Ascending aorta (tissue), 2 donors: ENCODE results near the gene ESR2. TPM values are rescaled to one million over a fixed set of nuclear protein-coding genes. Genes with fewer than 3 reads are reported as not detected.
"Not testable (repeated sequence)": the region's sequence is repeated elsewhere in the genome, so short reads cannot be mapped to it uniquely, and the experiment has no call there.

ENCODE experiments used
- DNase-seq, 2 donors: peaks; one replicate each; pipeline ENCODE4 v3.0.0-alpha.2; 2019; ENCODE audit warnings: low spot score in 2 of 2
- H3K27ac ChIP-seq, 2 donors: fragments of 200-600 bp; sonication (generic); one replicate each; pipeline ENCODE4 v1.5.1; 2016 to 2017; ENCODE audit warnings: mild to moderate bottlenecking in 1 of 2
- H3K27me3 ChIP-seq: fragments of 200-600 bp; sonication (generic); one replicate; pipeline ENCODE4 v1.5.1; 2017
- H3K36me3 ChIP-seq, 2 donors: fragments of 200-600 bp; sonication (generic); one replicate each; pipeline ENCODE4 v1.5.1; 2016
- H3K4me1 ChIP-seq, 2 donors: fragments of 200-600 bp; sonication (generic); one replicate each; pipeline ENCODE4 v1.5.1; 2016 to 2017; ENCODE audit warnings: mild to moderate bottlenecking in 1 of 2
- H3K4me3 ChIP-seq, 2 donors: fragments of 200-600 bp; sonication (generic); one replicate each; pipeline ENCODE4 v1.5.1; 2016 to 2017; ENCODE audit warnings: mild to moderate bottlenecking in 1 of 2
- H3K9me3 ChIP-seq, 2 donors: fragments of 200-600 bp; sonication (generic); one replicate each; pipeline ENCODE4 v1.5.1; 2016
- intact Hi-C: fragments of 100-400 bp; cut with DNase I; formaldehyde crosslinking; loops from one replicate; pipeline ENCODE4 v1.15.1; 2023
- total RNA-seq: library from RNA; depleted of rRNA; stranded (reverse); fragments of >200 nt; gene quantifications from one replicate; pipeline ENCODE4 v1.1.0, GENCODE V29; 2016
- TF ChIP-seq, protein P1 (sequence below), 3 experiments: fragments of 200-600 bp in 2 of 3; fragments of 450-650 bp in 1 of 3; sonication (generic) in 2 of 3; IDR thresholded peaks; one replicate each; pipeline ENCODE4 v1.5.1; 2016 to 2019; ENCODE audit warnings: antibody characterized with exemption in 3 of 3, mild to moderate bottlenecking in 1 of 3, moderate library complexity in 1 of 3

Gene ESR2
- total RNA-seq, 1 donor from 2014 or later, result not detected

DNA sequence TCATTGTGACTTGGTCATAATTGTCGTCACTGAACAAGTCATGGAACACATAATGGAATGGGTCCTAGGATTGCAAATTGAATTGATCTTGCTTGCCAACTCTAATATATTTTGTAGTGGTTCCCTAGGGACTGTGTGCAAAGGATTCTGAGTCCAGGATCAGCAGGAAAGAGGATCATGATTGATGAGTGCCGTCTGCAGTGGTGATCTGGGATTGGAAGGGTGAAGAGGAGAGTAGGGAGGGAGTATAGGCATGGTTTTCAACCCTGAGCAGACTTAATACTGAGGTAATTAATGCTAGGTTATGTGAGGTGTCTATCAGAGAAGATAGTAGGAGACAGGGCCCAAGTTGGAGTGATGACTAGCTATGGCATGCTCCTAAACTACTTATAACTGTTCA lies 168.9 kb downstream of the ESR2 start:
- DNase-seq, result no peak
- Histone ChIP-seq H3K27me3 (no peaks in the 10 kb centered on the region), H3K4me1 (no peaks in the 10 kb centered on the region), H3K9me3 (no peaks in the 10 kb centered on the region), H3K27ac (no peak overlapping the region), H3K4me3 (no peak overlapping the region), H3K36me3 (peaks cover 65 to 84% of the 10 kb centered on the region in 2 donors)
- TF ChIP-seq, protein P1, sequence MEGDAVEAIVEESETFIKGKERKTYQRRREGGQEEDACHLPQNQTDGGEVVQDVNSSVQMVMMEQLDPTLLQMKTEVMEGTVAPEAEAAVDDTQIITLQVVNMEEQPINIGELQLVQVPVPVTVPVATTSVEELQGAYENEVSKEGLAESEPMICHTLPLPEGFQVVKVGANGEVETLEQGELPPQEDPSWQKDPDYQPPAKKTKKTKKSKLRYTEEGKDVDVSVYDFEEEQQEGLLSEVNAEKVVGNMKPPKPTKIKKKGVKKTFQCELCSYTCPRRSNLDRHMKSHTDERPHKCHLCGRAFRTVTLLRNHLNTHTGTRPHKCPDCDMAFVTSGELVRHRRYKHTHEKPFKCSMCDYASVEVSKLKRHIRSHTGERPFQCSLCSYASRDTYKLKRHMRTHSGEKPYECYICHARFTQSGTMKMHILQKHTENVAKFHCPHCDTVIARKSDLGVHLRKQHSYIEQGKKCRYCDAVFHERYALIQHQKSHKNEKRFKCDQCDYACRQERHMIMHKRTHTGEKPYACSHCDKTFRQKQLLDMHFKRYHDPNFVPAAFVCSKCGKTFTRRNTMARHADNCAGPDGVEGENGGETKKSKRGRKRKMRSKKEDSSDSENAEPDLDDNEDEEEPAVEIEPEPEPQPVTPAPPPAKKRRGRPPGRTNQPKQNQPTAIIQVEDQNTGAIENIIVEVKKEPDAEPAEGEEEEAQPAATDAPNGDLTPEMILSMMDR (IDR thresholded peaks at IDR 0.05), result no peak
- intact Hi-C loops, result no loop called here

DNA sequence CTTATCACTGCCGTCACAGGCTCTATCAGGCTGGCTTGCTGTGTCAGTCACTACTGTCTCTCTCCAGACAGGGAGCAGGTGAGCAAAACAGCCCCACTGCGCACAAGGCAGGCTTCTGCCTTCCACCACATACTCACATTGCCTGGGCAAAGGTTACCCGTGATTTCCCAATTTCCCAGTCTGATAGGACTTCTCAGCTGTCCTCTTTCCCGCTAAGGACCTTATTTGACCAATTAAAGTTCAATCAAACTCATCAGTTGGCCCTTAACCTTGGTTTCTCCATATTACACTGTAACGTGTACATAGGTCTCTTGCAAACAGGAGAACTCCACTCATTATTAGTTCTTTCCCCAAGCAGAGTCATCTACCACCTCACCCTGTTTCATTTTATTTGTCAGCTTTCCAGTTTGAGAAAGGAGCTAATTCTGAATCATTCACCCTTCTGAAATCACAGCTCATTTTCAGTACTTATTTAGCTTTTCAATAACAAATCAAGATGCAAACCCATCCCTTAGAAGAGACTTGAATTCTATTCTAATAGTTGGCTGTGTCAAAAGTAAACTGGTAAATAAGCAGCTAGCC lies 170.8 kb downstream of the ESR2 start:
- DNase-seq, result no peak
- H3K4me3 ChIP-seq, result no peak overlapping the region
- TF ChIP-seq, protein P1 (IDR thresholded peaks at IDR 0.05), result no peak
- no peaks in the 10 kb centered on the region for H3K27me3 ChIP-seq
- intact Hi-C loops, result no loop called here
- H3K4me1 ChIP-seq, result peaks cover 0 to 12% of the 10 kb centered on the region in 2 donors
- H3K36me3 ChIP-seq, result peaks cover 46 to 65% of the 10 kb centered on the region in 2 donors
- no peak overlapping the region for H3K27ac ChIP-seq
- no peaks in the 10 kb centered on the region for H3K9me3 ChIP-seq

DNA sequence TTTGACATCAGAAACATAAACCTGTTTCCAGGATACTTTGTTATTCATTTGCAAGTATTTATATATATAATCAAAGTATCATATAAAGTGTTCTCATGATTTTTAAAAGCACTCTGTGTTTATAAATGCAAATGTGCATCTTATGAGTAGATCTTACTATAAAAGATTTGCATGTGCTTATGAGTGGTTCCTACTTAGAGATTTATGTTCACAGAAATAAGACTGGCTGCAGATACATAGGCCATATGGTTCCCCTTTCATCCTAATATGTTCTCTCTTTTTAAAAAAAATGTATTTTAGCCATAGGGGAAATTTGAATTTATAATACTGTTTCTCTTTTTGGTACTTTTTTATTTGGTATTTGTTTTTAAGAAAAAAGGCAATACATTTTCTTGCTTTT lies 174.2 kb downstream of the ESR2 start:
- peak overlapping the region; percentile 90 to 96 for H3K27ac ChIP-seq
- no peak overlapping the region for H3K4me3 ChIP-seq
- H3K9me3 ChIP-seq, result no peaks in the 10 kb centered on the region
- TF ChIP-seq, protein P1 (IDR thresholded peaks at IDR 0.05), result no peak
- no peak for DNase-seq
- intact Hi-C loops, result loop anchor here (10.0 kb wide), 1 partner anchor 225 kb away; no protein-coding TSS in a partner anchor
- H3K4me1 ChIP-seq, result peaks cover 7 to 33% of the 10 kb centered on the region in 2 donors
- H3K27me3 ChIP-seq, result no peaks in the 10 kb centered on the region
- H3K36me3 ChIP-seq, result peaks cover 25 to 33% of the 10 kb centered on the region in 2 donors

GRCh38 chr14:64119500-64119899 lies 174.7 kb downstream of the ESR2 start:
- Histone ChIP-seq H3K9me3 (no peaks in the 10 kb centered on the region), H3K27ac (peak overlapping the region; percentile 90 to 96), H3K4me1 (peaks cover 7 to 36% of the 10 kb centered on the region in 2 donors), H3K4me3 (no peak overlapping the region), H3K27me3 (no peaks in the 10 kb centered on the region), H3K36me3 (peaks cover 20 to 28% of the 10 kb centered on the region in 2 donors)
- TF ChIP-seq, protein P1 (IDR thresholded peaks at IDR 0.05), result no peak
- DNase-seq, result no peak
- intact Hi-C loops, result loop anchor here (10.0 kb wide), 1 partner anchor 225 kb away; no protein-coding TSS in a partner anchor

- H3K4me3 ChIP-seq, result peak overlapping the region in 1 of 2 donors; percentile 1
- H3K27me3 ChIP-seq, result no peaks in the 10 kb centered on the region
- H3K36me3 ChIP-seq, result peaks cover 17 to 23% of the 10 kb centered on the region in 2 donors
- H3K4me1 ChIP-seq, result peaks cover 7 to 39% of the 10 kb centered on the region in 2 donors
- peak overlapping the region; percentile 90 to 96 for H3K27ac ChIP-seq
- no peaks in the 10 kb centered on the region for H3K9me3 ChIP-seq
- DNase-seq, result no peak
- TF ChIP-seq, protein P1 (IDR thresholded peaks at IDR 0.05), result no peak
- intact Hi-C loops, result loop anchor here (1.0 to 10.0 kb wide), 3 partner anchors 36 to 224 kb away; no protein-coding TSS in a partner anchor
Measured at GRCh38 chr14:64118892-64119291, 175.3 kb downstream of the ESR2 start.

DNA sequence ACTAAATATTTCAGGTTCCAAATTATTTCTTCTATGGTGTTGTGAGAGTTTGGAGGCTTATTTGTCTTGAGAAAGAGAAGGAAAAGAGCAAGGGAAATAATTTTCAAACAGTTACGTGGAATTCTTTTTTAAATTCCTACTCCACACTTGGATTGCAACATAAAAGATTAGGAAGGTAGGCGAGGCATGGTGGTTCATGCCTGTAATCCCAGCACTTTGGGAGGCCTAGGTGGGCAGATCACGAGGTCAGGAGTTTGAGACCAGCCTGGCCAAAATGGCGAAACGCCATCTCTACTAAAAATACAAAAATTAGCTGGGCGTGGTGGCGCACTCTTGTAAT lies 175.8 kb downstream of the ESR2 start:
- intact Hi-C loops, result loop anchor here (1.0 to 10.0 kb wide), 3 partner anchors 35 to 224 kb away; no protein-coding TSS in a partner anchor
- peak overlapping the region; percentile 90 to 96 for H3K27ac ChIP-seq
- peaks cover 7 to 42% of the 10 kb centered on the region in 2 donors for H3K4me1 ChIP-seq
- H3K9me3 ChIP-seq, H3K27me3 ChIP-seq: not testable (repeated sequence)
- peaks cover 17 to 20% of the 10 kb centered on the region in 2 donors for H3K36me3 ChIP-seq
- DNase-seq, result peak in 1 of 2 donors; percentile 73
- peak overlapping the region in 1 of 2 donors; percentile 1 for H3K4me3 ChIP-seq
